Globus pallidus (tissue), 1 donor: Measurements from ENCODE around the gene HLA-DMA.
"Not testable (repeated sequence)": the region's sequence is repeated elsewhere in the genome, so short reads cannot be mapped to it uniquely, and the experiment has no call there.

Experiments
- DNase-seq: peaks from one replicate; pipeline ENCODE4 v3.0.0-alpha.2; 2015; ENCODE audit warnings: low spot score

The HLA-DMA gene

DNA sequence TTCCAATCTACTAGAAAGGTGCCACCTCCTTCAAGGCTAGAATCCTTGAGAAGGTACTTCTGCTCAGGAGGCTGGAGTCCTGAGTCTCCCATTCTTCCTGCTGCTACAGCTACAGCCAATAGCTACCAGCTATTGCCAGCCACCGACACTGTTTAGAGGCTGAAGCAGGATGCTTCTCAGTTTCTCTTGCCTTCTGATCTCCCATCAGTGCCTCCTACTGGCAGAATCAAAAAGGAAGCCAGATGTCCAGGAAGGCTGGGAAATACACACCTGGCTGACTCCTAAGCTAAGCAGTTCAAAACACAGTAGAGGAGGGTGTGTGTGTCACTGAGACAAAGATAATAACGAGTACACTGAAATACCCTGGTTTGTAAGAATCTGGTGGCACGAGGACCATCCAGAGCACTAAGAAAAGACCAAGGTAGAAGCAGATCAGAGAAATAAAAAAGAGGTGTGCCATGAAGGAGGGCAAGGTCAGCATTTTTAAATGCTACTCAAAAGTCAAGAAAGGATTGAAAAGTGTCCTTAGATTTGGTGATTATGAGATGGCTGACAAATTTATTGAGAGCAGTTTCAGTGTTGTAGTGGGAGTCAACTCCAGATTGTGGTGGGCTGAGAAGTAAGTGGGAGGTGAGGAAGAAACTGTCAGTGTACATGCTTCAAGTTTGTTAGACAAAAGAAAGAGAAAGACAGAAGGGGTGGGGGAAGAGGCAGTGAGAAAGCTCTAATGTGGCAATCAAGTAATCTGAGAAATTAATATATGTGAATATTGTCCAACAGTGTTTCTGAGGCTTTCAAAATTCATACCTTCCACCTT lies 2.3 kb upstream of the HLA-DMA start:
- no peak for DNase-seq

DNA sequence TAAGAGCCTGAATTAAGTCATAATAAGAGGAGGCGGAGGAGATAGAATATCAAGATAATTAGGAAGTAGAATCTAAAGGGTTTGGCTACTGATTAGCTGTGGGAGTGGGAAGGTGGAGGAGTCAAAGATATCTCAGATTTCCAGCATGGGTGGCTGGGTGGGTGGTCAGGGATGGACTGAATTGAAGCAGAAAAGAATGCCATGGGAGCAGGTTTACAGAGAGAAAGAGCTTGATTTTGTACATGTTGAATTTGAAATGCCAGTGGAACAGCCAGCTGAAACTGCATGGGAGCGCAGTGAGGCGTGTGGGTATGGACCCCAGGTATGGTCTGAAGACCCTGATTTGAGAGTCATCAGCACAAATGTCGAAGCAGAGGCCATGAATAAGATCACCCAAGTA lies 1.4 kb upstream of the HLA-DMA start:
- DNase-seq = no peak

- no peak for DNase-seq
Observed at GRCh38 chr6:32953775-32954174, 878 bp upstream of the HLA-DMA start.

DNA sequence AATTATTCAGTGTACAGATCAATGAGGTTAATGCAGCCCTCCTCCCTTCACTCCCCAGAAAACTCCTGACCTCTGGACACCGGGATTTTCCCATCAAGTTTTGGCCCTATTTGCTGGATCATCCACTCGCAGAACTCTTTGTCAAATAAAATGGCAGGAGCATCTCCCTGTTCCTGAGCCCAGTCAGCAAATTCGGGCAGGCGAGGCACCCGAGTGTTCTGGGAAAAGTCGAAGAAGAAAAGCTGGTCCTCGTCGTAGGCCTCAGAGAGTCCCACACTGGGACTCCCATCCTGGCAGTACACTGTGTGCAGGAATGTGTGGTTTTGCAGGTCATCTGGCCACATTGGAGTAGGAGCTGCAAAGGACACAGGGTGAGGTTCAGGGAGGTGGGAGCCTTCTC lies 2.4 kb downstream of the HLA-DMA start:
- DNase-seq = no peak

DNA sequence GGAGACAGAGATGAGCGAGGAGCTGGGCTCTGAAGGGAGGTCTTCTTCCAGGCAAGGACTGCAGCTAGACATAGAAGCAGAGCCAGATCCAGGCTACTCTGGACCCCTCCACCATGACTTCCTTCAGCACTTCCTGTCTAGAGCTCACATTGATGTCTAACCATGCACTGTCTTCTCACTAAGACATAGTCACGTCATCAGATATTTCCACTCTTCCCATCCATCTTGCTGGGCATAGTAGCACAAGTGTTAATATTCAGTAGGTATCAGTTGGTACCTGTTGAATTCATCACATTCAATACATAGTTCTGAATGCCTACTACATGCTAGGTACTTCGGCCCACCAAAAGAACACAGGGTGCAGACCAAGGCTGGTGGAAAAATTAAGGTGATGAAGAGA lies 2.9 kb downstream of the HLA-DMA start:
- no peak for DNase-seq

- no peak for DNase-seq
Observed at GRCh38 chr6:32949113-32949512, 3.8 kb downstream of the HLA-DMA start.

- no peak for DNase-seq
Observed at GRCh38 chr6:32947552-32948465, 5.1 kb downstream of the HLA-DMA start.

DNA sequence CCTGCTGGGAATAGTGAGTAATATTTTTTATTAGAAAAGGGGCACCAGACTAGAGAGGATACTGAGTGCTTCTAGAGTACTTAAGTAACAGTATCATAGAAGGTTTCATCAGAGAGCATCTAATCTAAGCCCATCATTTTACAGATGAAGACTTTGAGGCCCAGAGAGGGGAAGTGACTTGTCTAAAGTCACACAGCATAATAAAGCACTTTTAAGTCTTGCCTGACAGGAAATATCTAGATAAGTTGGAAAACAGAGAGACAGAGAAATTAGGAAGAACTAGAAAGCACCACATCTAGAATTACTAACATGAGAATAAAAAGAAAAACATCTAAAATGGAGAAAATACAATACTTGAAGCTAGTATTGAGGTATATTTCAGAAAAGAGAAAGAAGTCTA lies 6.0 kb downstream of the HLA-DMA start:
- no peak for DNase-seq

GRCh38 chr6:32945953-32946352 lies 6.9 kb downstream of the HLA-DMA start:
- no peak for DNase-seq

DNA sequence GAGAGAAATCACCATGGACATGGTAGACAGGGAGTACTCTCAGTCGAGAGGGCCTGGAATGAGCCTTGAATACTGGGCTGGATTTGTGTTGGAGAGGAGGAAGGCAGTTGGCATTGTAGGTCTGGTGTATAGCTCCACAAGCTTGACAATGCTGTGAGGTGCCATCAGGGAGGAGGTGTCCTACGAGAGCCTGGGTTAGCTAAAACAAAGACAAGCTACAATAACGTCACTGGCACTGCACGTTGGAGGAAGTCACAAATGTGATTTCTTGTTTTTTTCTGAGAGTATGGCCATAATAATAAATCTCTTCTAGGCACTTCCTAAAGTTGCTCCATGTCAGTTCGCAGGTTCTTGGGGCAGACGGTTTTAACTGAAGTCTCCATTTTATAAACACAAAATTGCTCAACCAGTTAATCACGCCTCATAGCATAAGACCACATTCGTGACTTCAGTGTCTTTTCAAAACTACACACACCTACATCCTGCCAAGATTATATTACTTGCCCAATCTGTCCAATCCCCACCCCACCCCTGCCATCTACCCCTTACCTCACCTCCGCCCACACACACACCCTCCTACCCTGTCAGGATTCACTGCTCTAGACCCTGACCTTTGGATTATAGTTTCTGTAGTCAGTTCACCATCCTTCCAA lies 7.7 kb downstream of the HLA-DMA start:
- no peak for DNase-seq

- peak; percentile 46 for DNase-seq
Observed at GRCh38 chr6:32943864-32944649, 8.8 kb downstream of the HLA-DMA start.

- not testable (repeated sequence) for DNase-seq
Observed at GRCh38 chr6:32942555-32943123, 10.3 kb downstream of the HLA-DMA start.

DNA sequence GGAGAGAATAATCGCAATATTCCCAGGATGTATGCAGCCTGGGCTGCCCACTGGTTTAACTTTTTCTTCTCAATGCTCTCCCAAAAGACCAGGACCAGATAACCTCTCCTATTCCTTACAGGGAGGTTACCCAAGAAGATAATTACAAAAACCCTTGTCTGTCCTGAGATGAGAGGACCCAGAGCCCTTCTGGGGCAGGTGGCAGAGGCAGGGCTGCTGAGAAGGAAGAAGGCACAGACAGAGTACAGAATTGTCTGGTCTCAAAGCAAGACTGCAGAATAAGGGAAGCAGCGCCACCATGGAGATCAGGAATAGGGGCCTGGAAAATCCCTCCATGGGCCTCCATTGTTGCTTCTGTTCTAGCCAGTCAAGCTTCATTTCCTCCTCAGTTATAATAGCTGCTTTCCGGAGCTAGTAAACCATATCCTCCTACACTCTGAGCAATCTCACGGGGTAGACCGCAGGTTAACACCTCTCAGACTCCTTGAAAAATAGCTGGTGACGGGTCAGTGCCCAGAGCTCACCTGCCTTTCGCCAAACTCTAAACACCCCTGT lies 11.6 kb downstream of the HLA-DMA start:
- no peak for DNase-seq

DNA sequence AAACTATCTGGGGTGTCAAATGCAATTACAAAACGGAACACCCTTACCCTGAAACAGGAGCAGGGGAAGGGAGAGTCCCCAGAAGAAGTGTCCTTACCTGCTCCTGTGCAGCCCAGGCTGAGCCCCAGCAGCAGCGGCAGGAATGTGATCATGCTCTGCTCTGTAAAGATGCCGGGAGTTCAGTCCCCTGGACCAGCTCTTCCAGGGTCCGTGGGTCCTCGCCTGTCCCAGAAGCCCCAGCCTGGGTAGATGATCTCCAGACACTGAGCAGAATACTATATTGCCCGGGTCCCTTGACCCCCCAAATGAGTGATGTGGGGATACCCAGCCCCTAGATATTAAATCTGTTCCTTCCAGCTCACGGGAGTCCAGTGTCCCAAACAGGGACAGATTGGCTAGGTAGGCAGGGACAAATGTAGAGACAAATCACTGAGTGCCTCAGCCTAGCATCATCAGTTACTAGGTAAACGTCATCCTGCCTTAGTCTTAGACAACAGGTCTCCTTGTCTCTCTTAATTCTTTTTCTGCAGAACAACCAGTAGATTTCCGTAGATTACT lies 12.2 kb downstream of the HLA-DMA start, which contains the start of gene HLA-DMB:
TSS of gene HLA-DMB (minus strand) at position 373 of the 558 bp plus-strand sequence. CDS start at position 152, 221 bp downstream.
- DNase-seq = peak; percentile 78

GRCh38 chr6:32938494-32938893 lies 14.4 kb downstream of the HLA-DMA start:
- no peak for DNase-seq

DNA sequence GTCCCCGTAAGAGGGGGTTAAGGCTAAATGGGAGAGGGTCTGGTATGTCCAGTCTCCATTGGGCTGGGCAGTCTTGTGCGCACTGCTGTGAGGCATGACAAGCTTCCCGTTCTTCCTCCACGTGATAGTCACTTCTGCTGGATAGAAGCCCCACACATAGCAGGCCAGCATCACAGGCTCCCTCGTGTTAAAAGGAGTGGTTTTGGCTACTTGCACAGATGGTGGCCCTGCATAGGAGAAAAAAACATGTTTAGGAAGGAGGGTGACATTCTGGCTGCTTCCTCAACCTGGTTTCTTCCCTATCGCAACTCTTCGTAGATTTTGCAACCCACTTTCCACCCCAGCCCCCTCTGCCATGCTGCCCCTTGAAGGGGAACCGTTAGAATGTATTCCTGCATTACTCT lies 15.7 kb downstream of the HLA-DMA start:
- peak; percentile 59 for DNase-seq

DNA sequence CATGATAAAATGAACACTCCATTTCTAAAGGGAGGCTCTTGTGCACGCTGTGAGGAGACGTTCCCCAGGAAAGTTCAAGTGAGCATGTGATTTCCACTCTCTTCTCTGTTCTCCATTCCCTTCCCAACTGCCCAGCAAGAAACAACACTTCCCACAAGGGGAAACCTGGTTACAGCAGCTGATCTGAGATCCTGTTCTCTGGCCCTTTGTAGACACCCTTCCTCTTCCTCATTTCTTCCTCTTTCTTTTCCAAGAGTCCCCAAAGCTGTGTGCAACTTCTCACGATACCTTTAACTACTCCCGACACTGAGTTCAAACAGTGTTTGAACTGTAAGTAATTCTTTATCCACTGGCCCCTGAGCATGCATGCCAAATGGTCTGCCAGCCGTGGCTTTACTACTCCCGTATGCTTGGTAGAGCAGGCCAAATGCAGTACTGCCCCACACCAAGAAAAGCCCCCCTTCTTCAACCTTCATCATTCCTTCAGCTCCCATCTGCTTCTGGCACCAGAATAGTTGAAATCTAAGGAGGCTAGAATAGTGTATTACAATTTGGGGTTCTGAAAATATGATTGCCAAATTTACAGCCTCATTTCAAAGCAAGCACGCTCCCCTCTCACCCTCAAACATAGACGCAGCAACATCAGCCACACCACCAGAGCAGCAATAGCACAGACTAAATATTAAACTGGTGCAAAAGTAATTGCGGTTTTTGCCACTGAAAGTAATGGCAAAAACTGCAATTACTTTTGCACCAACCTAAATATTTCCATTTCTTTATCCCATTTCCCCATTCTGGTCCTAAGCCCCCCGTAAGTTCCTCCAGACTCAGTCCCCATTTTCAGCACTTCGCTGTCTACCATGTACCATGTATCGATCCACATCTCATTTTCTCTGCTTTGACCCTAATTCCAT lies 16.4 kb downstream of the HLA-DMA start:
- no peak for DNase-seq

DNA sequence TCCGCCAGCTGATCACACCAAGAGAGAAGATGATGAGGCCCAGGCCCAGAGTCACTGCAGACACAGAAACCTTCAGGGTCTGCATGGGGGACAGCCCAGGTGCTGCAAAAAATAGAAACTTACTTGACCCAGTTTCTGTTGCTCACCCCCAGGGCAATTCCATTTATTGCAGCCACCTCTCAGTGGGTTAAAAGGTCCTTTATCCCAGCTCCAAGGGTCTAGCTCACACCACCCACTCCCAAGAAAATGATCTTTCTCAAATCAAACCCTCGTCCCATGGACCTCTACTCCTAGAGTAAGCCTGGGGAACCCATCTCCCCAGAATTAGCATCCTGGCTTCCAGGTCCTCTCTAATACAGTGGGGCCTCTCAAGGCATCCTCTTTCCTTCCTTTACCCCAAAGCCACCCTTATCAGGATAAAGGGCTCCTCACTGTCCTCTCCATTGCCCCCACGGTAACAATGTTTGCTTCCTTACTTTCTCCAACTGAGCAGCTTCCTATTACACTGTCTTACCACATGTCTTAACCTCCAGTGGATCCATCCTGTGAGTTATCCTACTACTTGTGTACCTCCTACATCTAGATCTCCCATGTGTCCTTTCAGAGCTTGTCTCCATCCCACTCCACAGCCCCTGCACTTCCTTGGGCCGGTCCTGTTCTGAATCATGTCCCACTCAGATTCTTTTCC lies 17.2 kb downstream of the HLA-DMA start:
- no peak for DNase-seq

- peak; percentile 66 for DNase-seq
Observed at GRCh38 chr6:32933661-32934085, 19.2 kb downstream of the HLA-DMA start.
